GM18907 (cell line): ENCODE measurements around the gene WASHC2A.
"Not testable (repeated sequence)": the region's sequence is repeated elsewhere in the genome, so short reads cannot be mapped to it uniquely, and the experiment has no call there.

Experiments used
- ATAC-seq: cut with Tn5 transposase; IDR thresholded peaks from one replicate; pipeline ENCODE4 v1.9.1; 2021; ENCODE audit warnings: mild to moderate bottlenecking, moderate library complexity; ENCODE audit not compliant: unreplicated experiment

WASHC2A gene

DNA sequence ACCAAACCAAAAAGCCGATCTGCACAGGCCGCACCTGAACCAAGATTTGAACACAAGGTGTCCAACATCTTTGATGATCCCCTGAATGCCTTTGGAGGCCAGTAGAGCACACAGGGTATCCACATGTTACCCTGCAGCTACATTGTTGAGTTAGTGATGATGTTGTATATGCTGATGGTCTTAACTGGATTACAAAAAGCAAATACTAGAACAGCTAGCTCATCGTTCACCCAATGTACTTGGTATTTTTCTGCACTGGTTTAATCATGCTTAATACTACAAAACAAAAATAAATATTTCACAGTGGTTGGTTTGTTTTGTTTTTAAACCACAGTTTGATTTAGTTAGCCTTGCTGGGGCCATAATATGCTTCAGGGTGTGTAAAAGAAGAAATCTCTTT, 65.1 kb downstream of the WASHC2A start:
- not testable (repeated sequence) for ATAC-seq

DNA sequence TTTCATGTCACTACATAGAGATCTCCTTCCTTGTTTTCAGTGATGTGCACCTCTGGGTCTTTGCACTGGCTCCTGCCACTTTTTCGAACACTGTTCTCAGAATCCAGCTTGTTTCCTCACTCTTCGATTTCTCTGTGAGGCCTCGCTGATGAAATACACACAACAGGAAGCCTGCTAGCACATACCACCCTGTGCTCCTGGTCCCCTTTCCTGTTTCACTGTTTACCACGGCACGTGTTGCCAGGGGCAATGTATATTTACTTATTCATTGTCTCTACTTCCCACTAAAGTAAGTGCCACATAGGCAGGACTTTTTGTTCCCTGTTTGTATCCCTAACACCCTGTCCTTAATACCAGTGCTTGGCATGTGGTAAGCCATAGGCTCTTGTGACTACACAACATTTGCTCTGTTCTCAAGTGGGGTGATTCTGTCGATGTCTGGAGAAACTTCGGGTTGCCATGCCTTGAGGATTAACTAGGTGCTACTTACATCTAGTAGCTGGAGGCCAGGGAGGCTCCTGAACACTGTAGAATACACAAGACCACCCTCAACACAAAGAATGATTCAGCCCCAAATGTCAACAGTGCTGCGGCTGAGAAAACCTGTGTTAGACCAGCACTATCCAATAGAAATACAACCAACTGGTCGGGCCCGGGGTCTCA, 75.9 kb downstream of the WASHC2A start:
- not testable (repeated sequence) for ATAC-seq

DNA sequence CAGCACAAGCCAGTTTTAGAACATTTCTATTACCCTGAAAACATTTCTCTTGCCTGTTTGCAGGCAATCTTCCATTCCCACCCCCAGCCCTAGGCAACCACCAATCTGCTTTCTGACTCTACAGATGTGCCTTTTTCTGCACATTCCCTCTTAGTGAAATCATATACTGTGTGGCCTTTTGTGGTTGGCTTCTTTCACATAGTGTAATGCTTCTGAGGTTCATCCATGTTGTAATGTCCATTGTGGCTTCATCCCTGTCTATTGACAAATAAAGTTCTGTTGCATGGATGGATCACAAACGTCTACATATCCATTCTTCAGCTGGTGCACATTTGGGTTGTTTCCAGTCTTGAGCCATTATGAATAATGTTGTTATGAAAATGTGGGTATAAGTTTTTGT, 77.8 kb downstream of the WASHC2A start:
- ATAC-seq = not testable (repeated sequence)

DNA sequence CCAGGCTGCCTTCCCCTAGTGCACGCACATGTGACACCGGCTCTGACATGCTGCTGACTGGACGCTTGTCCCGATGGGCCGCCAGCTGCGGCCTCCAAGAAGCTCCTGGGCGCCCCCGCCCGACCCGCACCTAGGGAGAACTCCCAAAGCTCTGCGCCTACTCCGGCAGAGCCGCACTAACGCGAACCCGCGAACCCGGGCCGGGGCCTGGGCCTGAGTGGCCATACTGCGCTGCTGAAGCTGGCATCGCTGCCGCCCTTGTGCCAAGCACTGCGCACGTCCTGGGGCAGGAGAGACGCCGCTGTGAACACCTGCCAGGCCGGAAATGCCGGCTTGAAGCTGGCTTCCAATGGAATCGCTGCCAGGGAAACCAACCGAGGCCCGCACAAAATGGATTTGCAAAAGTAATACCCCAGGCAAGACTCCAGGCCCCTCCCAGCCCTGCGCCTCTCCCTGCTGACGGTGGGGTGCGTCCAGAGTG, 85.1 kb downstream of the WASHC2A start:
- no peak for ATAC-seq

DNA sequence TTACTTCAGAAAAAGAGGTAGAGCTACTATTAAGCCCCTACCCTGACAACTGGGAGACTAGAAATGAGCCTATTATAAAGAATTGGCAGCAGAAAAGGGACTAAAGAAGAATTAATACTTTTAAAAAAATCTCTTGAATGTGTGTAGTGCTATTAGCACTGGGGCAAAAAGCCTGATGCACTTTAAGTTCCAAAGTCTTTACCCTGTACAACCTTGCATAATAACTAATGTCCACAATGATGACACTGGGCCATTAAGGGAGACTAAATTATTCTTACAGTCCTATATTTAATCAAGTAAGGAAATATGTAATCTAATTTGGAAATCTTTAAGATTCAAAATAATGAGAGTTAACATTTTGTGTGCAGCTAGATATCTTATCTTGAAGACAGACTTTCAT, 90.1 kb downstream of the WASHC2A start:
- ATAC-seq = not testable (repeated sequence)

GRCh38 chr10:50159856-50160255, 92.1 kb downstream of the WASHC2A start:
- not testable (repeated sequence) for ATAC-seq

DNA sequence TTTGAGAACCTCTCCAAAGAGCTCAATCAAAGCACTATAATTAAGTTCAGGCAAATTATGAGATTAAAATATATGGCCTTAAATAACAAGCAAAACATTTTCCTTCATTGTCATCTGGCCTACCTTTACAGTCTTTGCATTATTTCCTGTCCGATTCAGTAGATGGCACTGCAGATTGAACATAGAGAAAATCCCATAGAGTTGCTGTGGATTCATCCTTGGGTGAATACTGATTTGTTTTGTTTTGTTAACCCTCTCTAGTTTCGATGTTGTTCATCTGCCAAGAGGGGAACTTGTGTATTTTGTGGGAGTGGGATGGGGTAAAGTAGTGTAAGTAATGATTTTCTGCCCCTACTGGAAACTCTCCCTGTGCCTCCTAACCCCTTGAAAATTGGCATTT, 97.3 kb downstream of the WASHC2A start:
- ATAC-seq = not testable (repeated sequence)

DNA sequence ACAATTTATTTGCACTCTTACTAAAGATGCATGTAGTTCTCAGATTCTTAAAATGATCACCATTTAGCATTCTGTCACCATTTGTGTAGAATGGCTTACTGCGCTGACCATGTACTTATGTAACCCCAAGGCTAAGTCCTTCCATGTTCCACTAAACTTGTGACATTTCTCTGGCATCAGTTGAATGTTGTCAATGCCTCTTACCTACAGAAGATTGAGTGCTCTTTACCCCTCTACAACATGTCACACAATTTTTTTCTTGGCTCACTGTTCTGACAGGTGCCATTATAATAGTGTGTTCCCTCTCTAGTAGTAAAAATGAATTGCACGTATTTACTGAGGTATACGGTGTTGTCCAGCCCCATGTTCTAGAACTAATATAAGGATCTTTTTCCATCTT, 100.1 kb downstream of the WASHC2A start:
- ATAC-seq = not testable (repeated sequence)

GRCh38 chr10:50169506-50169905, 101.8 kb downstream of the WASHC2A start:
- ATAC-seq = not testable (repeated sequence)

- not testable (repeated sequence) for ATAC-seq
These were observed 107.2 kb downstream of the WASHC2A start for GRCh38 chr10:50174788-50175525.
